GM18499 (cell line): Measurements from ENCODE around the gene MSI2.

ENCODE experiments used
- ATAC-seq: cut with Tn5 transposase; IDR thresholded peaks from one replicate; pipeline ENCODE4 v1.9.1; 2021; ENCODE audit warnings: moderate number of reproducible peaks; ENCODE audit not compliant: insufficient read depth, unreplicated experiment

The MSI2 gene

GRCh38 chr17:57559226-57559625 lies 302.9 kb downstream of the MSI2 start:
- no peak for ATAC-seq

DNA sequence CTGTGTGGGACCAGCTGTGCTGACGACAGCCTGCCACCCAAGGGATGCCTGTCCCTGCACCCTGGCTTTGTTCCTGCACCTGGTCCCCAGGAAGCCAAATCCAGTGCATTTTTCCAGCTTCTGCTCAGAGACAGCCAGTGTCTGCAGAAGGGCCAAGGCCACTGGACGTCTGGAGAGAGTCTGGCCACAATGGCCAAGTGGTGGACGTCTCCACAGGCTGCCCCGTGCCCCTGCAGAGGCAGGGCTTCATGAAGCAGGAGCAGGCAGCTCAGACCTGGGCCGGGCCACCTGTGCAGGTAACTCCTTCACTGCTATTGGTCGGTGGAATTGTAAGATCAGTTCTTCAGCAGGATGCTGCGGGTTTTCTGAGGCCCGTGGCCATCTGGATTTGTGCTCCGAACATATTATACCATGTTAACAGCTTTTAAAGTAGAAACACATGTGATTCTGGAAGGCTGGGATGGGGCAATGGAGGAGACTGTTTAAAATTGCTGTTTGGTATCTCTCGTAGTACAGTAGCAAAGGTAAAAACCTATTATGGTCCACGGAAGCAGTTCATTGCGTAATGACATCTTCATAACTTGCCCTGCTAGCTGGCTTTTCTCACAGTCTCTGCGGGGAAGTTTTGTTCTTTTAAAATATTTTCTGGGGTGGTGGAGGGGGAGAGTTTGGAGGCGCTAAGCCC lies 303.5 kb downstream of the MSI2 start:
- no peak for ATAC-seq

- ATAC-seq, result no peak
Observed at GRCh38 chr17:57560319-57560705, 304.0 kb downstream of the MSI2 start.

DNA sequence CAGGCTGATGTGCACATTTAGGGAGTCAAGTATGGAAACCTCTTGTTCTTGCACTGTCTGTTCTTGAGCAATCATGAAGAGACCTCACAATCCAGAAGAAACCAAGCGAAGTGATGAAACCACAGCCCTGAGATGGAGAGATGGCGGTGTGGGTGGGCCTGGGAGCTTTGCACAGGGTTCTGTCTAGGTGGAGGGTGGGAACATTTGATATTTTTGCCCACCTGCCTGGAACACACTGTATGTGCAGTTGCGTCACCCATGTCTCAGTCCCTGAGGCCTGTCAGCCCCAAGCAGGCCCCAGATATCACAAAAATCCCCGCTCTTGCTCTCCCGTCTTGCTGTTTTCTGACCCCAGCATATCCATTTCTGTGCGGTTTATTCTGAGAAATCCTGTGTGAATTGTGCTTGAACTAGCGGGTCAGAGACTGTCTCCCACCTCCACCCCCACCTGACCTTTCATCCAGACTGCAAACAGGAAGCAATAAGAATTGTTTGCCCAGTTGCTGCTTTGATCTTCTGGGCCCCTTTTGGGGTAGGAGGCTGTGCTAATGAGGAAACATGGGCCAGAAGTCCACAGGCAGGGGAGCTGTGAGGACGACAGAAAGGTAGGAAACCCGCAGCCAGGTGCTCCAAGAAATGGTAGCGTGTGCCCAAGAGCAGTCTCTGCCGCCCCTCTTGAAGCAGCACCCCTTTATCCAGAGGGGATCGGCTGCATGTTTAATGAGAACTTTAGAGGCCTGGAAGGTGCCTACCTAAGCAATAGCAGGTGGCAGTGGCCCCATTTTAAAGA lies 304.9 kb downstream of the MSI2 start:
- ATAC-seq, result no peak

- no peak for ATAC-seq
Observed at GRCh38 chr17:57562184-57562698, 305.9 kb downstream of the MSI2 start.

DNA sequence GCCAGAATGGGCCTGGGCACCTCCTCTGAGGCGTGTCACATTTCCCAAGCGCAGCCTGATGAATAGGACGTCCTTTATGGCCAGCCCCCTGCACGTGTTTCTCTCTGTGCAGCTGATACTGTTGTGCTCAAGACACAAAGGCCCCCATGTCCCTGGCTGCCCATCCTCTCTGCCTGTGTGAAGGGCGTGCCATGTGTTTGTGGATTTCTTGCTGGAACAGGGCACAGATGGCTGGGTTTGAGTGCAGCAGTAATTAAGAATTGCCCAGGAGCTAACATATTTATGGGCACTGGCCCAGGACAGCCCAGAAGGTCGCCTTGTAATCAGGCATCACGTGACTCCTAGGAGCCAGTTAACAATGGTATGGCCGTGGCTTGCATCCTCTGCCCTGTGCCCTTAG lies 307.6 kb downstream of the MSI2 start:
- ATAC-seq, result no peak

GRCh38 chr17:57565176-57565575 lies 308.9 kb downstream of the MSI2 start:
- no peak for ATAC-seq

DNA sequence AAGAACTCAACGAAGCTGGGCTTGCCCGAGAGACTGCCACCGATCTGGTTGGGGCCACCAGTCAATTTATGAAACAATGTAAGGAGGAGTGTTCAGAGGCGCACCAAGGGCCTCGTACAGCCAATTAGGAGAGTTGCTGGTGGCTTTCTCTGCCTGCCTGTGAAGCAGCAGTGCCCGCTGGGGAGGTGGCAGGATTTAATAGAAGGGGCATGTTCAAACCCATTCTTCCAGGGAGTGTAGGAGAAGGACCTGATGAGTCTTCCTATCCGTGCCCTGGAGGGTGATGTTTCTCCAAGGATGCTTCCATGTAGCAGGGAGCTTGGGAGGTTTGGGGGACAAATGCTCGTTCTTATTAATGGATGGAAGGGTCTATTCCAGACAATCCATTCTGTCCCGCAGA lies 310.4 kb downstream of the MSI2 start:
- no peak for ATAC-seq

- no peak for ATAC-seq
Observed at GRCh38 chr17:57567251-57567650, 310.9 kb downstream of the MSI2 start.

DNA sequence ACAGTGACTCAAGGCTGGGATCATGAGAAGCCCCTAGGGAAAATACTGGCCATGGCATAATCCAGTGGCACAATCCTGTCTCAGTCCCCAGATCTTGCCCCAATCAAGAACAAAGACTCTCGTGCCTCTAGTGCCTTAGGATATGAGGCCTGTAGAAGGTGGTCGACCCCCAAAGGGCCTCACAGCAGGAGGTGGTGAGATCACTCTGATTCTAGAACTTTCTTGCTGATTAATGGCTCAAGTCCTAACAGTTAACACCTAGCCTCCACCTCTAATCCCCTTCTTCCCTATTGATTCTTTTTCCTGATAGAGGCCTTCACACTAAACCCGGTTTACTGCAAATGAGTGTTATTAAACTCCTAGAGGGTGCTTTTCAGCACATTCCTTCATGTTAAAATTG lies 312.0 kb downstream of the MSI2 start:
- no peak for ATAC-seq

- ATAC-seq, result no peak
Observed at GRCh38 chr17:57569021-57569420, 312.7 kb downstream of the MSI2 start.

DNA sequence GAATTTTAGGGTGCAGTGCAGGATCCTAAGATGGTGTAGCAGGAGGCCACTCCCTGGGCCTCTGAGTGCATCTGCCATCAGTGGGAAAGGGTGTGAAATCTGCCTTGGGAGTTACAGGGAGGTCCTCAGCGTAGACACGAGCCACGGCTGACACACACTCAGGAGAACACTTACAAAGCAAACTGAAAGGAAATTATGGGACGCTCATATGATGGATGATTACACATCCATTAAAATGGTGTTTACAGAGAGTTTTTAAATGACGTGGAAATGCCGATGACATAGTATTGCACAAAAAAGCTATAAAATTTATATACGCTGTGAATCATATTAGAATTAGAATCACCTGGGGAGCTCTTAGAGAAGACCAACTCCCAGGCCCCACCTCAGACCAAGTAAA lies 313.5 kb downstream of the MSI2 start:
- no peak for ATAC-seq

DNA sequence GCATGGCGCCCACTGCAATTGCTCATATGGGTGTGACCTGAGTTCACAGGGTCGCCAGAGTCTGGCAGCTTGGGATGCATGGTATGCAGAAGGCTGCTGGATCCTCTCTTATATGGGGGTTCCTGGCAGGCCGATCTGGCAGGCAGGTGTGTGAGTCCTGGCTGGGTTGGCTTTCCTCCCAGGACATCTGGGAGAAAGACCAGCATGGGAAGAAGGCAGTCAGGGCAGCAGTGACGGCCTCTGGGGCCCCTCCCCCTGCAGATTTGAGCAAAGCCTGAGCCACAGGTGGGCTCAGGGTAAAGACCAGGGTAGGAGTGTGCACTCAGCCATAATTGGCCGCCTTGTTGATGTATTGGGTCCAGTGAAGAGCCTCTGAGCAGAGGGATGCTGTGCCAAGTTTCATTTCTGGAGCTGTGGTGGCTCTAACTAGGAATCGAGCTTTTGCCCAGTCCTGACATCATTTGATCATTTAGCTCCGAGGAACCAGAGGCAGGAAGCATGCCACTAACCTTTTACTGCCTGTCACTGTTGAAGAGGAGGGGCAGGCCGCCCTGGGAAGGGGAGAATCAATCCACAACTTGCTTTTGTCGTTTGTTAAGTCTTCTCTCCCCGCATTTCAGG lies 314.5 kb downstream of the MSI2 start:
- no peak for ATAC-seq

DNA sequence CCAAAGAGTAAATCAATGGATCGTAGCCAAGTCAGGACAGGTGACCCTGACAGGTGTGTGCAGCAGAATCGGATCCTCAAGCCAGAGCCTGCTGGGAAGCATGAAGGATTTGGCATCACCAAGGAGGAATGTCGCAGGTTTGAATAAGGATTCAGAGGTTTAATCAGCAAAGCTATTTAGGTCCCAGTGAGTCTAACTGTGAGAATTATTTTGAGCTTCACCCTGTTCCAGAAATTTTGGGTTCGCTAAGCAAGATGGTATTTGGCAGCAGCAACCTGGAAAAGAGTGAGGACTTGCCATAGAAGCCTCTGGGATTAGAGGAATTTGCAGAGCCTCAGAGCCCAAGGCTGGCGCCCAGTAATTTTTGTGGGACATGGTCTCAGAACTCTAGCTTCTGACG lies 315.7 kb downstream of the MSI2 start:
- no peak for ATAC-seq

DNA sequence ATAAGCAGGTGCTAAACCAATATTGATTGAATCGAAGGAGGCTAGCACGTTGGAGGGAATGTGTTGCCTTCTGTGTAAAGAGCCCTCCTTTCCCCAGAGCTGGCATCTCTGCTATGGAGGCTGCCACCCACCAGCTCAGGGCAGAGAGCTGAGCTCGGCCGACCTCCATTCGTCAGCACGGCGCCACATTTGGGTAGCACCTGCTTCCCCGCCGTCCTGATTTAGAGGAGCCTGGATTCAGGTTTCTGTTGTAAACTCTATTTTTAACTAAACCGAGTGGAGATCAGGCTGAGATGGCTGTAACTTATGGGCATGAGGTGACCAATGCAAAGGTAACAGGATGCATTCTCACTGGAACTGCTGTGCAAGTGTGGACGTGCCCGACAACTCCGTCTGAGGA lies 316.3 kb downstream of the MSI2 start:
- ATAC-seq, result no peak

GRCh38 chr17:57574040-57574513 lies 317.8 kb downstream of the MSI2 start:
- ATAC-seq, result no peak

- ATAC-seq, result no peak
Observed at GRCh38 chr17:57576744-57577143, 320.4 kb downstream of the MSI2 start.

GRCh38 chr17:57577751-57578607 lies 321.7 kb downstream of the MSI2 start:
- ATAC-seq, result no peak

- no peak for ATAC-seq
Observed at GRCh38 chr17:57578608-57579225, 322.4 kb downstream of the MSI2 start.

DNA sequence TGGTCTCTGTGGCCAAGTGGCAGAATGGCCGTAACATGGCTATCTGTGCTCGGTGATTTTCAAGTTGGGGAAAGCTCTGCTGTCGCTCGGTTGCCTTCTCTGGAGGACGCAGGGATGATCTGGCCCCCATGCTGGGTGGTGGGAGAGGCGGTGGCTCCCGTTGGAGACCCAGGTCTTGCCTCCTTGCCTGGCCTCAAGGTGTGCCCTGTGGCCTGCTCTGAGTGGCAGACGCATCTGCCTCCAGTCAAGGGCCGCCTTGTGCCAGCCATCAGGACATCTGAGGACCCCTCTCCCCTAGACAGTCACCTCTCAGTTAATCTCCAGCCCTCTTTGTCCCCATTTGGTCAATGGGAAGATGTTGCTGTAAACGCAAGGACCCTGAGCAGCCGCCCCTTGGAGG lies 322.9 kb downstream of the MSI2 start:
- ATAC-seq, result no peak
